GM18511 (cell line): Measurements from ENCODE around the gene CACNA2D3.

ENCODE experiments used
- ATAC-seq: cut with Tn5 transposase; IDR thresholded peaks from one replicate; pipeline ENCODE4 v1.9.1; 2021; ENCODE audit warnings: mild to moderate bottlenecking, moderate library complexity; ENCODE audit not compliant: unreplicated experiment

Gene CACNA2D3

DNA sequence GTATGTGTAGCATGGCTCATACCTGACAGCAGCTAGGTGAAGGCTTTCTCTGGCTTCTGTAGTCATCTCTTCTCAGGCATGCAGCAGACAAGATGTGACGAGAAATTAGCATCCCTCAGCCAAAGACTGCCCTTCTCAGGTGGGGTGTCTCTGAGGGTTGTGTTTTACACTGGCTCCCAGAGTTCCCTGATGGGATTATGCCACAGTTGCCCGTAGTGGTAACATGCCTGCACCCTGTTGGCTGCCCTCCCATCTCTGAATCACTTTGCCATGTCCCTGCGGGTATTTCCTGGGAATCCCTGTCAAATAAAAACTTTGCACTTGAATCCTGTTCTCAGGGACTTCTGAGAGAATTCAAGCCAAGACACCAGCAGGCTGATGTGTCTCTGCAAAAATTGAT, 735.0 kb downstream of the CACNA2D3 start:
- ATAC-seq, result no peak

DNA sequence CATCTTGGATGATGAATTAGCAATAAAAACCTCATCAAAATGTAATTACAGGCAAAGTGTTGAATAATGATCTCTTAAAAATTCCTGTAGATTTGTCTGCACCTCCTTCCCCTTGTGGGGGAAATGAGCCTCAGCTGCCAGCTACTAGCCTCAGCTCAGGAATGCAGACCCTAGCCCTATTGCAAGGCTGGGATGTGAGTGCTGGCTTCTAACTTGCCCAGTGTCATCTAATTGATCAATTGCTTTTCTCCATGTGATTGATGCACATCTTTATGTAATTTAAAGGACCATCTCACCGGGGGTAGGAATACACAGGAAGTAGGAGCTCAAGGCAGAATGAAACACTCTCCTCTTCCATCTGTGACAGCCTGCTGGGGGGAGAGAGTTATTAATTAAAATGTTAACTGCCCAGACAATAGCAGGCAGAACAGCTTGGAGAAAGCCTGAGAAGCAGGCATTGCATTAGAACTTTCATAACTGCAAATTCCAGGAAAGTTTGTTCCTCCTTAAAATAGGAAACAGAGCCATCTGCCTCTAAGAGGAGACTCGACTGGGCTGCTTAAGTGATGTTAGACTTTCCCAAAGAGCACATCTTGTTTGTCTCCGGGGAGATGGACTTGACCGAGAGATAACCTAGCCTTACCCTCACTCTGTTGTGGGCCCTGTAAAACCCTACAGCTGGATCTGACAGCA, 735.9 kb downstream of the CACNA2D3 start:
- no peak for ATAC-seq

DNA sequence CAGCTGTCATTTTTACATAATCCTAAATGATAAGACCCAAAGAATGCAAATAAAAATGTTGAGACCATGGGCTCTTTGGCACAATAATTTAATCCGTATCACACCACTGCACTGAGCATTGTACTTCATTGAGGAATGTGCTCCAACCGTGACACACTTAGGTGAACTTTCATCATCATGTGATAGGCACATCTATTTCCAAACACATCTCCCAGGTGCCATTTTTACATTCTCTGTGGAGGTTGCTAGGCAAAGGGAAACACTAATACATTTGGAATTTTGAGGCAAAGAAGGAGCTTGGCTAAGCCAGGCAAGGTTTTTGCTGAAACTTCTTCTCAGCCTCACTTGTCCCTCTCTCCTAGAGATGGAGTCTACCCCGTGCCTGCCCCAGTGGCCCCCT, 736.8 kb downstream of the CACNA2D3 start:
- no peak for ATAC-seq

DNA sequence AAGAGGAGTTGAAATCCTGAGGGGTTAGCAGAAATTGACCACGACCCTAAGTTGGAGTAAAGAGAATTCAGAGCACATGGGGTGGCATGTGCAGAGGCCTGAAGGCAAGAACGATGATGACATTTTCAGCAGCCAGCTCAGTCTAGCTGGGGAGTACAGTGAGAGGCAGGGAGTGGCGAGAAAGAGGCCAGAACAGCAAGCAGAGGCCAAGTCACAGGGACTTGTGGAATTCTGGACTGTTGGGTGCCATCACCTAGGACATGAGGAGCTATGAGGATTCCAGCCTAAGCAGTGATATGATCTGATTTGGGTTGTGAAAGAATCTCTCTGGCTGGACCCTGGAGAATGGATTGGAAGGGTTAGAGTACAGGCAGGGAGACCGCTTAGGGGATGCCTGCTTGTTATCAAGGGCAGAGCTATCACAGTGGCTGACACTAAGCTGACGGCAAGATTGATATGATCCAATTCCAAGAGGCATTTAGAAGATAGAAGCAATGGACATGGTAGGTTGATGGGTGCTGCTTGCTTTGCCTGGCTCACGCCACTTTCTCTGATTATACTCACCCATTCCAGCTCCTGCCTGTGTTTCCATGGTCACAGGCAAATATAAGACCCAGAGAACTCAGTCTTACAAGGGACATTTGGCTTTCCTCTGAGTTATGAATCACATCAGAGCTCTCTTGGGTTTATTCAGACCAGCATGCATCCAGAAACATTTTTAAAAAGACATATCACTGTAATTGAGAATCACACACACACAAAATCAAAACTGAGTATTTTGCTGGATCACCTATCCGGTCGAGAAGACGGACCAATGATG, 739.1 kb downstream of the CACNA2D3 start:
- no peak for ATAC-seq

DNA sequence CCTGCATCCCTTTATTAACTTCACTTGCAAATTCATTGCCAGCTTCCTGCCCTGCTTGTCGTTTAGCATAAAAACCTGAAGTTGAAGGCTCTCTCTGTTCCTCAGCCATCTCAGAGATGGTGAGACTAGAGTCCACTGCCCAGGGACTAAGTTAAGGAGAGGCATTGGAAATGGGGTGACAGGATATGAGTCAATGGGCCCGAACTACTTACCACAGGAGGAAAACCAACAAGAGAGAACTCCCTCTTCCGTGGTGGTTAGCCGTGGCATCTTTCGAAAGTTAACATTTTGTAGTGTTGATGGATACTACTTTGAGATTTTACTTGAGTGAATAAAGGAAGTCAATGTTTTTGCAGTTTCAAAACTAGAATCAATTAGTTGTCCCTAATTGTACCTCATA, 740.2 kb downstream of the CACNA2D3 start:
- ATAC-seq, result no peak

DNA sequence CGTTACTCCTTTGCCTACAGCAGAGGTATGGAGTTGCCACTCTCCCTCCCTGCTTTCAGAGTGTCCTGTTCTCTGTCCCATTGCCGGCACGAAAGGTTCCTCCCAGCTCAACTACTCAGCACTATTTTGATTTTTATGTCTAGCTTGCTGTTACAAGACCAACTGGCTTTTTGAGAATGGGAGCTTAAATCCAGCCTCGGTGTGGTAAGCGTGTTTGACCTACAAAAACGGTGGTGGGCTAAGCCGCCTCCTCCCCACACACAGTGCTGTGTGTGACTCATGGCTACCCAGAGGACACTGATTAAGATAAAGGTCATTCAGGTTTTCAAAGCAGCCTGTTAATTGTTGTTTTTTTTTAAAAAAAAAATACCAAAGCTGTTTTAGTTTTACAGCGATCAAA, 741.0 kb downstream of the CACNA2D3 start:
- no peak for ATAC-seq

DNA sequence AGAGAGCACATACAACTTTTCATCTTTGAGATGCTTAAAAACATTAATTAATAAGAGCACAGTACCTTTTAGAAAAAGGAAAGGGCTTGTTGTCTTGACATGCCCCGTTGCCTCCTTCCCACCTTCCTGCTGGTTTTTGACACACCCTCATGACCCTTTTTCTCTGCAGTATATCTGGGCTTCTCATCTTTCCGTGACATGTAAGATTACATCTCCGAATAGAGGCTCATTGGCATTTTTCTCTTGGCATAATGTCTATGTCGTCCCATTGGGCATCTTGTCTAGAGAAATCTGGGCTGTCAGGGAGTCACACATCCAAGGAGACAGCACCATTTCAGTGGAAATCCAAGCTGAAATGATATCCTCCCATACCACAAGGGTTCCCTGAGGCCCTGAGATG, 741.4 kb downstream of the CACNA2D3 start:
- no peak for ATAC-seq

DNA sequence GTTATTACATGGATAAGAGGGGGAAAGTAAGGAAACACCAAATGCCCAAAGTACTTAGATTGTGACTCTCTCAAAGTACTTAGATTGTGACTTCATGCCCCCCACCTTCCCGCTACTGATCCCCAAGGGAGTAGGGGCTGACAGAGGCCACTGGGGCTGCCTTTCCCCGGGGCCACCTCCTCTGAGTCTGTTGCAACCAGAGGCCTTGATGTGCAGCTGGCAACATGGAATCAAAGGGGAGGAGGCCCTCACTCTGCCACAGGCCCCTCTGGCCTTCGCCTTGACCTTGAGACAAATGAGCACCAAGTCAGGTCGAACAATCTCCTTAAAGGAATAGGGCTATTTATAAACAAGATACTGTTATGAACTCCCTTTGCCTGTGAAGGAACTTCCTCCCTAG, 743.0 kb downstream of the CACNA2D3 start:
- ATAC-seq, result no peak

DNA sequence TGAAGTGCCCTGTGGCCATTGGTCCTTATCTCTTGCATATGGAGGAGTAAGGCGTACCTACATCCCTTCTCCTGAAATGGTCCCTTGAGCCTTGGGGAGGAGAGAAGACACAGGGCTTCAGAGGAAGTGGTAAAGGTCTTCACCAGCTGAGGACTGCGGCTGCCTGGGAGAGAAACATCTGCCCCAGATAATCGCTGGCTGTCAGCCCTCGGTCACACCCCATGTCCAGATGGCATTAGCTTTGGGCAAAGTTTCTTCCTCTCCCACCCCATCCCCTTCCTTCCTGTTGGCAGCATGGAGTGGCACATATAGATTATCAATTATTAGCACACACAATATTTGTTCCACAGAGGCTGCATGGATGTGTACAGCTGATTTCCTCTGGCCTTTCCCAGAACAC, 743.9 kb downstream of the CACNA2D3 start:
- no peak for ATAC-seq

DNA sequence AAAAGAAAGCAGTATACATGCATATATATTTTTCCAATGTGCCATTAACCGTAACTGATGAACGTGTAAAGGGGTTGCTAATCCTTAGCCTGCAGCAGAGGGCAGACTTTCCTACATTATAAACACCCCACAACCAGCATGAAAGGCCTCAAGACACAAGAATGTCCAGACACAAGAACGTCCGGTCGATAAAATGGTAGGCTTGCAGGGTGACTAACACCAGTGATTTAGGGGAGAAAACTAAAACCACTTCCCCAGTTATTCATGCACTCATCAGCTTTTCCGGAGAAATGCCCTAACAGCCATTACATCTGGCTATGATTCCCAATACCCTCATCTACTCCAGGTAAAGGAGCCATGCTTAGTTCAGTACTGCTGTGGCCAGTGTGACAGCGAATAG, 748.1 kb downstream of the CACNA2D3 start:
- ATAC-seq, result no peak

DNA sequence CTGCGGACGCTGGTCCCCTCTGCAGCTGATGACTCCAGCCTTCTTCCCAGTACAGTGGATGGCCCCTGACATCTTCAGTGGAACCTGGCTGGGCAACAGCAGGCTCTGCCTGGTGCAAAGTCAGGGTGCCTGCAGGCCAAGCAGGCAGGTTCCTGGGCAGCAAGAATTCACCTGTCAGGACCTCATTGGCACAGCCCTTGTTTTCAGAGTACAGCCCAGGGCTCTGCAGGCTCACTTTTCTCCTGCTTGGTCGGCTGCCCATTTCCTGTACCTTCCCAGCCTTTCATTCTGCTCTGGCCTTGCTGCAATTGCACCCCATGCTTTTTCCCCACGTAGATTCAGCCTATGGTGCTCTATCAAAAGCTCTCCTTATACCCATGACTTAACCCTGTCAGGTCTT, 749.5 kb downstream of the CACNA2D3 start:
- ATAC-seq, result no peak

DNA sequence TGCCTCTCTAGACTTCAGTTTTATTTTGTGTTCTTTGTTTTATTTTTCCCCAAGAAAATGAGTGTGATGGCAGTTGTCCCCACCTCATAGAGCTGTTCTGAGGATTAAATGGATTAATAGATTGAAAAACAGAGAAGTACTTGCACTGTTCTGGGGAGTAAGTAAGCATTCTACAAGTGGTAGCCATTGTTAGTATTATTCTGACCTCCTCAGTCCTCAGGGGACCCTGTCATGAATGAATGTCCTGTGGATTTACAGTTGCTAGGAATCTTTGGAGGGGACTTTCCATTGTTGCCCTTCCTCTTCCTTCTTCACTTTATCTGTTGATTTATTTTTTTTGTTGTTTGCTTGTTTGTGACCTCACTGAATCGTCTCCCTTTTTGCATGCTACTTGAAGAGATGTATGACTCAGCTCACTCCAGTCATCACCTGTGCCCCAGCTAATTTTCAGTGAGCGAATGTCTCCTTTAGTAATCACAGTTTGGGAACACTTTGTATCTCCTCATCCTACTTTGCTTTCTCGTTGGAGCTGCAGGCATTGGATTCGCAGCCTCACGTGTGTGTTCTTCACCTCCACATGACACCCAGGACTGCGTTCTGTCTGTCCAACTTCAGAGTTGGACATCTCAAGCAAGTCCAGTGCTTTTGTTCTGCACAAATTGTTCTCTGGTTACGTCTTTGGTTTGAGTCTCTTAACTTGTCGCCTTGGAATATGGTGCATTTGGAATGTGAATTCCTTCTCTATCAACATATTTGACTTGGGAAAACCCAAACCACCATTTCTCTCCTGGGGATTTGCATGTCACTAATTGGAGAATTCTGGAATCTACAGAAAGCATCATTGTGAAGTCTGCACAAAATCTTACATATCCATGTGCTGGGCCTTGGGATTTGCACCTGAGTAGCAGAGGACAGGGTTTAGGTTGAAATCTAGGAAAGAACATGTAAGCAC, 751.0 kb downstream of the CACNA2D3 start:
- no peak for ATAC-seq

DNA sequence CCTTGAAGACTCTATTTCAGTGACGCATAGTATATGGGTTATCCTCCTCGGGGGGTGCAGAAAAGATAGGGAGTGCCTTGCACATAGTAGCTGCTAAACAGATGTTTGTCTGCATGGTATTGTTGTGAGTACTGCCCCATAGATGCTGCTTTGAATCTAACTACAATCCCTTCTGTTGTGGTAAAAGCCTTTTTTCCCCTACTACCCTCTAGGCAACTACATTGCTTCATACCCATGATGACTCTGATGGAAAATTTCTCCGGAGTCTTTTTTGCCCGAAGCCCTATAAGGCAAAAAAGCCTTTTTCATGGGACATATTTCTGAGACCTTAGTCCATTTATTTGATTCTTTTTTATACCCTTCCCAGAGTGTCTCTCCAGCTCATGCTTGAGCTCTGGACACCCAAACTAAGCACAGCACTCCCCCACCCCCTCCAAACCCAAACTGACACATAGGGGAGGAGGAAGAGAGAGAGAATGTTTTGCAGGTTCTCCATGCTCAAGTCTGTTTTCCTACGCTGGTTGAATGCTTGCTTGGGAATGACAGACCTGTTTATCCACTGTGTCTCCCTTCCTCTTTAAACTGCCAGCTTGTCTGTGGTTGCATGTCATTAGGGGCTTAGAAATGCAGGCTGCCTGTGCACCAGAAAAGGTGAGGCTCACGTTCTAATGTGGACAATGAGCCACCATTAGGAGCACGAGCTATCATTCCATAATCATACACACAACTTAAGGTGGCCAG, 752.6 kb downstream of the CACNA2D3 start:
- ATAC-seq, result no peak

DNA sequence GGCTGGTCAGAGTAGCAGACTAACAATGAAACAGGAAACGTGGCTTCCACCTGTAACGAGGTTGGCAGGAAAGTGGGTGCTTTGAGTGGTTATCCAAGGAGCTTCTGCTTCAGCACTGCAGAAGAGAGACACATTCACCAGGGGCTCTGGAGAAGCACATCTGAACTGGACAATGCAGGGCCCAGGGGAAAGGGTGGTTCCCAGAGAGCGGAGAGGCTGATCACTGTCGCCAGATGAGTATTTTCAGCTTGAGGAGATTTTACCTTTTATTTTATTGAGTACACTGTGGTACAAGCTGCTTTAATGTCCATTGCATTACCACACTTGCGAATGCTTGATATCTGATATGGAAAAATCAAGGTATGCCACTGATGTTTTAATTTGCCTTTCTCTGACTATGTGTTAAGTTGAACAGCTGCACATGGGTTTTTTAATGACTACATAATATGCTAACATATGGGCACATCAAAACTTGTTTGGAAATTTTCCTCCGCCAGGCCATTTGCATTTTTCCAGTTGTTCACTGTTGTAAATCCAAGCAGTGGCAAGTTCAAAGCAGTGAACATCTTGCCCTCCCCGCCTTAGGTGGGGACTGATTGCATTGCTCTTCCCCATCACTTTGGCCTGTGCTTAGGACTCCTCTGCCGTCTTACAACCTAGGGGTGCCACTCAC, 753.4 kb downstream of the CACNA2D3 start:
- ATAC-seq, result no peak

DNA sequence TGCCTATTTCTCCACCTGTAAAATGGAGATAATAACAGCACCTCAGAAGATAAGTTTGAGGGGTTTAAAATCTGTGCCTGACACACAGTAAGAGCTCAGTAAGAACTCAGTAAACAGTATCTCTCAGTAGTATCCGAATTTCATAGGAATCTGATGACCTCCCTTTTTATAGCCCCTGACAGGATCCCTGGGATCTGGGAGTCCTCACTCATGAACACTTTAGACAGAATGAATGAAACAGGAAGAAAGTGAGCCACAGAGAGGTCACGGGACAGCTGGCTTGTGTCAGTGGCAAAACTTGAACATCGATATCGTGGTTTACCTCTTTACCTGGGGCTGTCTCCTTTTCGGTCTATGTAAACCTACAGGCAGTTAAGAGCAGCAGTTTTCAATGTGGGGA, 754.3 kb downstream of the CACNA2D3 start:
- ATAC-seq, result no peak

DNA sequence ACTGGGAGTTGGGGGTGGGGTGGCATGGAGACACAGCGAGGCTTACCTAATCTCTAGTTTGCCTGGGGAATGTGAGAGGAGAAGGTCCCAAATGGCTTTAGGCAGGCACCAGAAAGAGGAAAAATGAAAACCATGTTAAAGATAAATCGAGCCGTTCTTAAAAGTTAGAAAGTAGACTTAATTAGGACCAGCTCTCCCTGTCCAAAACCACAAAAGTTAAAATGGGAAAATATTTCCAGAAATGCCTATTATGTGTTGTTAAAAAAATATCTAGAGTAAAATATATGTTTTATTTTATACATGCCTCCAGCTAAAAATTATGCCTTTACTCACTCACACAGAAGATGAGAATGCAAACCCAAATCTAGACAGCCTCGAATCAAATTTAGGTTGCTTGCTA, 755.4 kb downstream of the CACNA2D3 start:
- no peak for ATAC-seq

DNA sequence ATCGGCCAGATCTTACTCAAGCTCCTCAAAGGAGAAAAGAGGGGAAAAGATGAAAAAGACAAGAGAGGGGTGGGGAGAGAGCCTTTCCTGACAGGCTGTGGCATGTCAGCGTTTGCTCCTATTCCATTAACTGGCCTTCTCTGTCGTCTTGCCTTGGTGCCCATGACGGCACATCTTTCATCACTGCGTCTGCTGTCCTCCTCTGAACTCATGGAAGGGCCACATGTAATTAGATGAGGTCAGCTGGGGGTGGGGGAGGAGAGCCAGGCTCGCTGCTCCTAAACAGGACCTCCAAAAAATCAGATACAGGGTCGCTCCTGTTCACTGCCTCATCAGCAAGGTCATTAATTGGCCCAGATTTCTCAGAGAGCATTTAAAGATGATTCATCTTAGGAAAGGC, 755.8 kb downstream of the CACNA2D3 start:
- ATAC-seq, result no peak

DNA sequence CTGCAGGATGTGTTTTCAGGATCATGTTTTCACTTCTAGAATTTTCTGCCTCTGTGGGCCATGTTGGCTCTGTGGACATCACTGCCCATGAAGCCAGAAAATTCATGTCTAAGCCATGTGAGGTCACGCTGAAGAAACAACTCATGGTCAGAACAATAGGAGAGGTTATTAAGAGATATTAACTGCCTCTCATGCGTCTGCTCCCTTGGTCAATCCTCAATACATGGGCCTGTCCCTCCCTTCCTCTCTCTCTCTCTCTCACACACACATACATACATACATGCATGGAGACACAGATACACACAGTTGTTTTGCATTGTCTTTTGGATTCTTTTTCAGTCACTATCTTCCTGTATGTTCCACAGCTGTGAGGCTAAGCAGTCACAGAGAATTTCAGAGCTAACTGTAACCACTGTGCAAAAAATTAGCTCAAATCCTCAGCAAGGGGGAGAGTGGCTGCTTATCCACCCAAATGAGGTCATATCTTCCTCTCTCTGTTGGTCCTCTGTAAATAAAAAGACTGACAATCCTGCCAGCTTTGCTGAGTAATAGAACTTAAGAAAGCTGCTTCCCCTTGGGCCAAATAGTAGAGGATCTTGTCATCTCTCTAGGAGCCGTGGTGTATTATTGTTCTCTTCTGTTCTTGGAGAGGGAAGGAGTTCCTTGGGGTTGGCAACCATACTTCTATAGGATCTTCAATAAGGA, 759.9 kb downstream of the CACNA2D3 start:
- ATAC-seq, result no peak

DNA sequence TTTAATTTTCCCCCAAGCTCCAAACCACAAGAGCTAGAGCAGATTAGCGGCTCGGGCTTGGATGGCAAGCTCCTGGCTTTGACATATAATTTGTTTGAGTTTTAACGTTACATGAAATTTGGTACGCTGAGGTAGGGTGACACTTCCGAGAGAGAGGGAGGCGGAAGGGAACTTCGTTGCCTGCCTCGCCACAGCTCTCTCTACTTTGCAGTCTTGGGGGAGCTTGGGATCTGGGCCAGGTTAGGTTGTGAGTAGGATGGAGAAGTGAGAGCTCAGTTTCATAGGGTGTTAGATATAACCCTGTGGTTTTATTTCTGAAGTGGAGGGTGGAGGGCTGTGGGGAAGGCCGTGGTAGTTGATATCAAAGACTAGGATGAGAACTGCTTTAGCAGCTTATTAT, 765.8 kb downstream of the CACNA2D3 start:
- ATAC-seq, result no peak

DNA sequence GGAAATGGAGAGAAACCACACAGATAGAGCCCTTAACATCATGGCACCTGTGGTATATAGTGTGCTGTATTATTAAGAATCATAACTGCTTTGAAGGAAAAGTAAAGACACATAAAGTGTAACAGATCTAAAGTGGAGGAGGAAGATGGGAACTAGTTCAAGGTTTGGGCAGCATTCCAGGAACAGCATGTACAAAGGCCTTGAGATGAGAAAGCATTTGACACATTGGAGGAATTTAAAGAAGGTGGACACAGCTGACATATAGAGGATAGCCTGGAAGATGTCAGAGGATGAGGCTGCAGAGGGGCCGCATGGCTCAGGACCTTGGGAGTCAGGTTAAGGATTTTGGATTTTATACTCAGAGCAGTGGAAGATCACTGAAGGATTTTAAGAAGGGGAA, 766.5 kb downstream of the CACNA2D3 start:
- no peak for ATAC-seq
